Measurements from ENCODE around the gene CFAP300.

GRCh38 chr11:102111011-102111786 is 64.0 kb downstream of the CFAP300 start:
- TF ChIP-seq CTCF (conservative IDR thresholded peaks at IDR 0.05 in 1 of 2, IDR thresholded peaks at IDR 0.05 in 1 of 2; ENCODE audit: low read depth in 1 of 2, low read length in 2 of 2) (peak in 1 of 2 donors; percentile 6), EZH2 (IDR thresholded peaks at IDR 0.05; ENCODE audit: low read length, missing control alignments) (no peak)
